Superior temporal gyrus (tissue), 1 donor: ENCODE measurements around the gene TM2D1.

Experiments
- DNase-seq: peaks from one replicate; pipeline ENCODE4 v3.0.0-alpha.2; 2016; ENCODE audit errors: extremely low spot score

Gene TM2D1

DNA sequence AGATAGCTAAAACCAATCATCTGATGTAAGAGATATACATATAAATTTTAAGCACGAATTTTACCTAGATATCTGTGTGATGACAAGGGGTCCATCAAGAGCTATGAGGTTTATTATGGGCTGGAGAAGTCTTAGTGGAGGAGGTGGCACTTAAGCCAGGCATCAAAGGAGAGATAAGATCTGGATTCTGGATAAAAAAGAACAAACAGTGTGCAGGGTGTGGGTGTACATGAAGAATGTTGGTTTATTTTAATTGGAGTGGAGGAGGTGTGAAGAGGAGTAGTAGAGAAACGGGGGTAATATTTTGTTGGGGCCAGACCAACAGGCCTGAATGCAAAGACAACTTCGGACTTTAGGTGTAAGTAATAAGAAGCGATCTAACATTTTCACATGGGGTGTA is 80.6 kb downstream of the TM2D1 start:
- peak; percentile 40 for DNase-seq

DNA sequence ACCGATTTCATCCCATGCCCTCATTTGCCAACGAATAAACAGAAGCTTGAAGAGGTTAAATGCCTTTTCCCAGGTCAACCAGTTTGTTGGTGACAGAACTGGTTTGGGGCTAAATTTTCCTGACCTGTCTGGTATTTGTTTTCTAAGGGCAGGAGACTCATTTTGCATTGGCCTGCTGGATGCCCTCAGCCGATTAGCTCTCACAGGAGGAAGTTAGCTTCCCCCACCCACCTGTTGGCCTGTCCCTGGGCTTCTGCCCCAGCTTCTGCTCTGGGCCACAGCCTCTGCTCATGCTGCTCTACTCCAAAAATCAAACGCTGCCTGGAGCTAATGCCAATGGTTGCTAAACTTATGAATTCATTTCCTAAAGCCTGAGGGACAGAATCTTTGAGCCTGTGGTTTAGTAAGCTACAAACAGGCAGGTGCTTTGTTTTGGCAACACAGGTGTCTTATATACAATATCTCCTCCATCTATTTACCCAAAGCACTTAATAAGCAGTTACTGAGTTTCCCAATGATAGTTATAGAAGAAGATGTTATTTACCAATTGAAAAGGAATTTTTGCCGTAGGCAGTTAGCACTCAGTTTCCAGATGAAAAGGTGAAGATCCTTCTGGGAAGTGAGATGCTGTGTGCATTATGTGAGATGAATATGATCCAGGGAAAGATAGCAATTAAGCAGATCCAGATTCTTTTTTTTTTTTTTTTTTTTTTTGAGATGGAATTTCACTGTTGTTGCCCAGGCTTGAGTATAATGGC is 82.3 kb downstream of the TM2D1 start:
- no peak for DNase-seq

DNA sequence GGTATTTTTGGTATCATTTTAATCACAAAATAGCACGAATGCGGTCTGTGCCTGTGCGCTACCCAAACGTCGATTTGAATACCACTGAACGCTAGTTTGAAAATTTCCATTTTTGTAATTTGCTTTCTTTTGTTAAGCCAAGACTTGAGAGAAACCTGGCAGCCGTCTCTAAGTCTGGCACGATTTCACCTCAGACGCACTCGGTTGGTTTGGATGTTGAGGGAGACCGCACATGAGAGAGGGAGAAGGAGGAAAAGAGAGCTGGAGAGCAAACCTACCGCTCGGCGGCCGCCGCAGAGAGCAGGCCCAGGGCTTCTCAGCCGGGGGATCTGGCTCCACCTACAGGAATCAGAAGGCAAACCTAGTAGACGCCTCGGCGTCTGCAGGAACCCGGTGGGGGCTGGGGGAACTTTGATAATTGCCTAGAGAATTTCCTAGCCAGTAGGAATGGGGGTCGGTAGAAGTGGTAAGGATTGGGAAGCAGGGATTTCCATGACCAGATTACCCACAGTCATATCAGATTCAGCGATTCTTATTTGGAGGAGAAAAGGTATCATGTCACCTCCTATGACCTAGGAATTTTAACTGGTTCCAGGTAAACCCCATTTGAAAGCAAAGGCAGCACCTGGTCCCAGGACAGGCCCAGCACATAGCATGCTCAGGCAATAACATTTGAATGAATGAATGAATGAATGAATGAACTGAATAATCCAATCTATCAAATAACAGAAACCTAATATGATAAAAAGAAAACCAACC is 83.2 kb downstream of the TM2D1 start:
- DNase-seq, result peak; percentile 65

DNA sequence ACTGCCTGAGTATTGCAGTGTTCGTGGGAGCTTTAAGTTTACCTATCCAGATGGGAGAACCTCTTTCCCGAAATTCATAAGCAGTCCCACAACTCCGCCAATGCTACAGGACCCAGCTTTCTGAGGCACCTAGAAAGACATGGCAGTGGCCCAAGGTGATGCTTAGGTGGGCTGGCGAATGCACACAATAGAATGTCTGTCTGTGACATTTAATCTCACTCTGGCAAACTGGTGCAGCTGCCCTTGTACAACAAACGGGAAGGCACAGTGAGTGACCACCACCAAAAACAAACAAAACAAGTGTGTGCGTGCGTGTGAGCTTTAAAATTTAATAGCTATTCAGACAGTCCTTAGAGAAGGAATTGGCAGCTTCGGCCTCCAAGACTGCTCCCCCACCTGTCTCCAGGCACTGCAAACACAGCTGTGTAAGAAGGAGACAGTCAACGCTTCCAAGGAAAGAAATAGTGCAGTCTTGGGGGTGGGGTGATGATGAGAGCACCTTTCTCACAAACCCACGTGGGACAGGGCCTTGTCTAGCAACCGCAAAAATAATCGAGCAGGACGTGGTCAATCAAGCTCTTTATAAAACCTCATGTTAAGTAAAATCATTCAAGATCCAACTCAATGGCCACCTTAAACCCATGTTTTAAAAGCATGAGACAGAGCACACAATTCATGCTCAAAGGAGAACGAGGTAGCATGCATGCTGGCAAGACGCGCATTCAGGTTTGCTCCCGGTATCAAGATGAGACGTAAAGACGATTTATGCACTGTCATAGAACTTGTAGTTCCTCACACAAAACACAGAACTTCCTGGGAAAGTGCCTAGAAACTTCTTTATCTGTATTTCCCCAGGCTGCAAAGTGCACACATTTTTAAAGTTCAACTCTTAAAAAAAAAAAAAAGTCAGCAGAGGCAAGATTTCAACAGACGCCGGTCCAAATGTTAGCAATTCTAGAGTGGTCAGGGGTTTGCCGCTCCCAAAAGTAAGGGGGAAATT is 84.1 kb downstream of the TM2D1 start:
- DNase-seq, result peak; percentile 36

DNA sequence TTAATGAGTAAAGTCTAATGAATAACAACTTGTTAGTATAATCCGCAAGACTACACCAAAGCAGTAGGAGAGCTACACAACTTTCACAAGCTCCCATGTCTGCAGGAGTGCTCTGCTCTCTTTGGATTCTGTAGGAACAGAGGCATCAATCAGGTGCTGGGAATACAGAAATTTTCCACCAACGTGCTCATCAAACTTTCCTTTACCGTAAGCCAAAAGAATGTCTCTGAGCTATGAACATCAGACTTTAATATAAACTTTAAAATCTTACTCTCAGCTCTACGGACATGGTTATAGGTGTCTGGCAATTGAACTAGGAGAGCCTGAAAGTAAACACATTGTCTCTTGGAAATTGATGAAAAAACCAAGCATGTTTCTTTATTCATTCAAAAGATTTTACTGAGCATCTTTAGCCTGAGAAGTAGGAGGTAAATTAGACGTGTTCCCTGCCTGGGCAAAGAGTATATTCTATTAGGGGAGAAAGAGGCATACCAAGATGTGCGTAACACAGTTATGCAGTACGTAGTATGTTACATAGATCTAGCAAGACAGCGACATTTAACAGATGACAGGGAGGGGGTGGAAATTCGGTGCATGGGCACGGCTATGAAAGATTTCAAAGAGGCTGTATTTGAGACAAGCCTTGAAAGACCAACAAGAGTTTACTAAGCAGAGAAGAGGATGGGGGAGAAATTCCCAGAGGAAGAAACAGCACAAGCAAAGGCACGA is 85.2 kb downstream of the TM2D1 start:
- DNase-seq, result no peak

DNA sequence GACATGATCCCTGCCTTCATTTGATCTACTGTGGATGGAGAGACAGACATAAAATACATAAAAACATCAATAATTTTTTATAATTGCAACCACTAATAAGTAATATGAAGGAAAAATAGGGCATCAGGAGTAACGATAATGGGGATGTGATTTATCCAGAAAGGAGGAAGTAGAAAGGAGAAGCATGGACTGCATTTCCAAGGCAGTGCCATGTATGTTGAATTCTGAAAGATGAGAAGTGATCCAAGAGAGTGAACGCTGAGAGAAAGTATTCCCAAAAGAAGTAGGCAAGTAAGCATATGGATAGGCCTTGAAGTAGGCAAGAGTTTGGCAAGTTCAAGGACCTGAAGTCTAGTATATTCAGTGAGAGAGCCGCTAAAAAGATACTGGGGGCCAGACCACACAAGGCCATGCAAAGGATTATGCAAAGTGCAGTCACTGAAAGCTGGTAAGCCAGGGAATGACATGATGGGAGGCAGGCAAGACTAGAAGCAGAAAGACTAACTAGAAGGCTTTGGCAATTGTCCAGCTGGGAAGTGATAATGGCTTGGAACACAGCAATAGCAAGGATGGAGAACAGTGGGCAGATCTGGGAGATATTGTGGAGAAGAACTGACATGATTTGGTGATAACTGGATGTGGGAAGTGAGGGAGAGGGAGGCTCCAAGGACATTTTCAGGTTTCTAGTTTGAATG is 85.9 kb downstream of the TM2D1 start:
- DNase-seq, result peak; percentile 22

DNA sequence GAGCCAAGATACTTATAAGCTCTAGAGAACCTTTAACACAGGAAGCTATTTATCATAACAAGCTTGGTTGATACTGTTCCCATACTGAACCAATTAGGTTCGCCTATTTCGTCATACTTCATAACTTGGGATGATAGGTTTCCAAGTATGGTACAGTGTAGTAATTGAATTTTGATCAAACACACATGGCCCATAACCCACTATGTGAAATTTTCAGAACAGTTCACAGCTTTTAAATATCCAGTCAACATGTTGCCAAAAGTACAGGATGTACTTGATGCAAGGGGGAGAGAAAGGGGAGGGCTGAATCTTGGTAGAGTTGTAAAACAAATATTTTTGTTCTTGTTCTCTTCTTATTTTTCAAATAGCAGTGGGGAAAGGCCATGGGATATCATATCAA is 86.6 kb downstream of the TM2D1 start:
- DNase-seq, result no peak

DNA sequence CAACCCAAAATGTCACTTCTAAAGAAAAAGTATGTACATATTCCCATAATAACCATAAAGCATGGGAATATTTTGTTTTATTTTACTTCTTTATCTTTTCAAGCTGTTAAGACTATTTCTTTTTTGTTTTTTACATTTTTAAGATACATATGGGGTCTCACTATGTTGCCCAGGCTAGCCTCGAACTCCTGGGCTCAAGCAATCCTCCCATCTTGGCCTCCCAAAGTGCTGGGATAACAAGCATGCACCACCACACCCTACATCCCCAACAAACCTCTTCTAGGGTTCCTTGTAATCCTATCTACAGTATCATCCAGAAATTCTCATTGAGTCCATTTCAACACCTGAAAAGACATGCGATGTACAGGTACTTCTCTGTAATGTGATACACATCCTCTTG is 87.5 kb downstream of the TM2D1 start:
- DNase-seq, result no peak

DNA sequence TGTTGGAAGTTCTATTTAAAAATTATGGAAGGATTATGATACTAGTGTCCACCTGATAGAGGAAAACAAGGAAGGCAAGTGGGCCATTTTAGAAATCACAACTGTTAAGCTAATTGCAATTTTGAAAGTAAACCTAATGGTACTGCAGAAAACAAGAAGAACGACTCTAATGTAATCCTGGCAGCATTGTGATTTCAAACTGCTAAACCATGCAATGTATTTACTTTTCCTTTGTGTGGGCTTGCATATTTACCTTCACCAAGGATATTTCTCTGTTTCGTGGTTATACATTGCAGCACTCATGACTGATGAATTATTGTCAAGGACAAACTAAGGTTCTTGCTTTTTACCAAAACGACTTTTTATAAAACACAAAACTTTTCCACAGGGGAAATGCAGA is 88.1 kb downstream of the TM2D1 start:
- DNase-seq, result no peak

DNA sequence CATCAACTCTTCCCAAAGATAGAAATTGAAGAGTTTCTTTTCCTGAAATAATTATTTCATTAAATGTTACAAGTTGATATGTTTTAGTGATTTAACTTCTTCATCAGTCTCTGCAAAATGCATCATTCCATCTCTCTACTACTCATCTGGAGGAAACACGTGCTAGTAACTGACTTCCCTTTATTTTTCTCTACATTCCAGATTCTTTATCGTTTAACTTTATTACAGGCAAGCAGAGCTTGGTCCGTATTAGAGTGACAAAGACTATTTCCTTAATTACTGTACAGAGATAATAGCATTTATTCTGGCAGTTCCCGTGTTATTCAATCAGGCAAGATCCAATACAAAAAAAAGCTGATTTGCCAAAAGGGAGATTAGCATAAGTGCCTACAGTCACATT is 88.6 kb downstream of the TM2D1 start:
- DNase-seq, result no peak

DNA sequence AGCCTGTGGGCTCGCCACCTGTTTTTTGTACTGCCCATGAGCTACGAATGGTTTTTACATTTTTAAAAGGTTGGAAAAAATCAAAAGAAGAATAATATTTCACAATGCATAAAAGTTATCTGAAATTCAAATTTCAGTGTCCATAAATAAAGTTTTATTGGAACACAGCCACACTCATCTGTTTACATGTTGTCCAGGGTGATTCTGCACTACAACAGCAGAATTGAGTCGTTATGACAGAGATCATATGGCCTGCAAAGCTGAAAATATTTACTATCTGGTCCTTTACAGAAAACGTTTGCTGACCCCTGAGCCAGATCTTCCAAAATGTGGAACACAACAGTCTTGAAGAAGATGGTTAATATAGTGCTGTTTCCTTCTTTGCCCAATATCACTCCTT is 89.4 kb downstream of the TM2D1 start:
- no peak for DNase-seq

DNA sequence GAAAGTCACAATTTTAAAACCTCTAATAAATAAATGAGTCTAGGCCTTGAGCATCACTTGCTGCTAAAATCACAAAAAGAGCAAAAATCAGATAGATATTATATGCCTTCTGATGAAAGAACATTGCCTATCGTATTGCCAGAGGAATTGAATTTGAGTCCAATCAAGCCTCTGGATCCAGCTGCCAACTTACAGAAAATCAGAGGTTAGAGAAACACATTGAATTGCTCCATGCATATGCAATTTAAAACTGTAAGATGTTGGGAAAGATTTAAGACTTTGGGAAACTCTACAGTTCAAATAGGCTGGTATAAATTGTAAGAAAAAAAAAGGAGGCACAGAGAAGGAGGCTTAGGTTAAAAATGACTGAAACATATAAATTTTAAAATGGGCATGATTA is 93.5 kb downstream of the TM2D1 start:
- DNase-seq, result no peak
